ENCODE results near the gene IMMP2L. TPM values are rescaled to one million over a fixed set of nuclear protein-coding genes. Genes with fewer than 3 reads are reported as not detected.

Gene IMMP2L
- polyA plus RNA-seq, 1 of the 3 experiments (the other 2 are of a cell fraction) = 10.7 TPM

- no peaks in the 10 kb centered on the region for H4K20me1 ChIP-seq (ENCODE audit: insufficient read depth)
- peaks cover 3% of the 10 kb centered on the region; the same call in 1 of the 2 replicates for H3K9me2 ChIP-seq
- no peak overlapping the region for H2AFZ ChIP-seq (ENCODE audit: low read depth)
- no peaks in the 10 kb centered on the region for H3K9me3 ChIP-seq
- H3K4me2 ChIP-seq = no peak overlapping the region
- H3K36me3 ChIP-seq (replicated peaks in 1 of 2; ENCODE audit: control insufficient read depth in 1 of 2, insufficient read depth in 2 of 2, low read length in 1 of 2) = no peaks in the 10 kb centered on the region
- H3K4me3 ChIP-seq (ENCODE audit: low read depth in 2 of 2, low read length in 1 of 2) = no peak overlapping the region
- no peaks in the 10 kb centered on the region; a peak in 1 of 4 replicates for H3K4me1 ChIP-seq (ENCODE audit: control insufficient read depth in 1 of 2, insufficient read depth in 2 of 2, low read depth in 1 of 2, low read length in 1 of 2)
- no peak for DNase-seq
- POLR2A ChIA-PET = no interaction called here
- TF ChIP-seq TAF1 (IDR thresholded peaks at IDR 0.05; ENCODE audit: borderline replicate concordance, low read depth, low read length) = no peak
- no peak for TF ChIP-seq RAD21 (IDR thresholded peaks at IDR 0.05; ENCODE audit: low read length)
- no peak for TF ChIP-seq RFX5 (IDR thresholded peaks at IDR 0.05; ENCODE audit: low read length)
- no peaks in the 10 kb centered on the region for H3K27me3 ChIP-seq (ENCODE audit: insufficient read depth)
- no peak overlapping the region for H3K27ac ChIP-seq (ENCODE audit: low read depth in 2 of 2, low read length in 1 of 2)
- CTCF ChIA-PET = no interaction called here
- H3K9ac ChIP-seq = no peak overlapping the region
- no peaks in the 10 kb centered on the region for H3K79me2 ChIP-seq (ENCODE audit: insufficient read depth)
- WGBS (ENCODE audit: low lambda C conversion rate) = 99% methylated on average over 2 of the region's 2 CpGs
- no peaks in the 10 kb centered on the region for H3F3A ChIP-seq (replicated peaks; ENCODE audit: insufficient read depth)
Observed at GRCh38 chr7:111495173-111495810, 67.0 kb downstream of the IMMP2L start.

GRCh38 chr7:111492234-111492633 is 70.1 kb downstream of the IMMP2L start:
- CTCF ChIA-PET = no interaction called here
- Histone ChIP-seq H3K36me3 (replicated peaks in 1 of 2; ENCODE audit: control insufficient read depth in 1 of 2, insufficient read depth in 2 of 2, low read length in 1 of 2) (no peaks in the 10 kb centered on the region), H3F3A (replicated peaks; ENCODE audit: insufficient read depth) (no peaks in the 10 kb centered on the region), H4K20me1 (ENCODE audit: insufficient read depth) (no peaks in the 10 kb centered on the region), H3K9ac (no peak overlapping the region), H3K79me2 (ENCODE audit: insufficient read depth) (no peaks in the 10 kb centered on the region), H2AFZ (ENCODE audit: low read depth) (no peak overlapping the region), H3K27ac (ENCODE audit: low read depth in 2 of 2, low read length in 1 of 2) (no peak overlapping the region), H3K27me3 (ENCODE audit: insufficient read depth) (no peaks in the 10 kb centered on the region), H3K9me2 (peaks cover 1% of the 10 kb centered on the region; the same call in 1 of the 2 replicates), H3K4me1 (ENCODE audit: control insufficient read depth in 1 of 2, insufficient read depth in 2 of 2, low read depth in 1 of 2, low read length in 1 of 2) (peaks cover 0 to 6% of the 10 kb centered on the region in 2 experiments; a peak in 1 of 4 replicates), H3K4me2 (no peak overlapping the region), H3K4me3 (ENCODE audit: low read depth in 2 of 2, low read length in 1 of 2) (no peak overlapping the region), H3K9me3 (no peaks in the 10 kb centered on the region)
- TF ChIP-seq SIN3A (IDR thresholded peaks at IDR 0.05; ENCODE audit: borderline replicate concordance, low read depth, low read length) (no peak), RXRA (IDR thresholded peaks at IDR 0.05; ENCODE audit: borderline replicate concordance, low read depth) (no peak), EZH2phosphoT487 (IDR thresholded peaks at IDR 0.05; ENCODE audit: borderline replicate concordance, low read depth) (no peak), USF2 (IDR thresholded peaks at IDR 0.05; ENCODE audit: borderline replicate concordance, low read depth, low read length) (no peak), JUND (IDR thresholded peaks at IDR 0.05) (no peak), RFX5 (IDR thresholded peaks at IDR 0.05; ENCODE audit: low read length) (no peak), REST (IDR thresholded peaks at IDR 0.05; ENCODE audit: low read depth, low read length) (no peak), PBX3 (IDR thresholded peaks at IDR 0.05) (no peak), FOSL2 (IDR thresholded peaks at IDR 0.05; ENCODE audit: borderline replicate concordance, low read depth) (no peak)
- 89% methylated on average over 2 of the region's 2 CpGs for WGBS (ENCODE audit: low lambda C conversion rate)
- POLR2A ChIA-PET = no interaction called here
- DNase-seq = no peak

Measured in SK-N-SH (cell line).